Fibroblast of mammary gland (primary cell): ENCODE data around the gene FAM111A.

Experiments used
- DNase-seq: peaks from one replicate; pipeline ENCODE4 v3.0.0-alpha.2; 2010; ENCODE audit warnings: low read depth
- H3K4me3 ChIP-seq: 2 replicates; pipeline ENCODE4 v1.5.1; 2011; ENCODE audit warnings: low read depth, mild to moderate bottlenecking, low read length, moderate library complexity; ENCODE audit not compliant: control insufficient read depth
- TF ChIP-seq, protein P1 (sequence below): conservative IDR thresholded peaks from 2 replicates; pipeline ENCODE4 v1.5.1; 2011; ENCODE audit warnings: low read depth, low read length, inconsistent platforms; ENCODE audit not compliant: control insufficient read depth, insufficient read depth

Gene FAM111A

DNA sequence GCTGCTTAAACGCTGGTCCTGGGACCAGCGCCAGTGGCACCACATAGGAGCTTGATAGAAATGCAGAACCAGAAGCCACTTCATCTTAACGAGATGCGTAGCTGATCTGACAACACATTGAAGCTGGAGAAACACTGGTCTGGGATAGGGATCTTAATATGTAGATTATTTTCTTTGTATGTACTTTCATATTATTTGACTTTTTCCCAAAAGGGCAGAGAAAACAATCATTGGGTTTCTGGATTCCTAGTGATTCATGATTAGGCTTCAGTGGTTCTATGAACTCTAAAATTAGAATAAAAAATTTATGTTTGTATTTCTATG is 57.7 kb downstream of the FAM111A start:
- TF ChIP-seq, protein P1, sequence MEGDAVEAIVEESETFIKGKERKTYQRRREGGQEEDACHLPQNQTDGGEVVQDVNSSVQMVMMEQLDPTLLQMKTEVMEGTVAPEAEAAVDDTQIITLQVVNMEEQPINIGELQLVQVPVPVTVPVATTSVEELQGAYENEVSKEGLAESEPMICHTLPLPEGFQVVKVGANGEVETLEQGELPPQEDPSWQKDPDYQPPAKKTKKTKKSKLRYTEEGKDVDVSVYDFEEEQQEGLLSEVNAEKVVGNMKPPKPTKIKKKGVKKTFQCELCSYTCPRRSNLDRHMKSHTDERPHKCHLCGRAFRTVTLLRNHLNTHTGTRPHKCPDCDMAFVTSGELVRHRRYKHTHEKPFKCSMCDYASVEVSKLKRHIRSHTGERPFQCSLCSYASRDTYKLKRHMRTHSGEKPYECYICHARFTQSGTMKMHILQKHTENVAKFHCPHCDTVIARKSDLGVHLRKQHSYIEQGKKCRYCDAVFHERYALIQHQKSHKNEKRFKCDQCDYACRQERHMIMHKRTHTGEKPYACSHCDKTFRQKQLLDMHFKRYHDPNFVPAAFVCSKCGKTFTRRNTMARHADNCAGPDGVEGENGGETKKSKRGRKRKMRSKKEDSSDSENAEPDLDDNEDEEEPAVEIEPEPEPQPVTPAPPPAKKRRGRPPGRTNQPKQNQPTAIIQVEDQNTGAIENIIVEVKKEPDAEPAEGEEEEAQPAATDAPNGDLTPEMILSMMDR: no peak
- no peak overlapping the region for H3K4me3 ChIP-seq
- no peak for DNase-seq

GRCh38 chr11:59201353-59201752 is 58.7 kb downstream of the FAM111A start:
- TF ChIP-seq, protein P1: peak; percentile 1
- DNase-seq: no peak
- no peak overlapping the region for H3K4me3 ChIP-seq
